Peyer's patch (tissue), 4 donors: ENCODE data around the gene CYP1A2. TPM values are rescaled to one million over a fixed set of nuclear protein-coding genes. Genes with fewer than 3 reads are reported as not detected.
"Not testable (repeated sequence)": the region's sequence is repeated elsewhere in the genome, so short reads cannot be mapped to it uniquely, and the experiment has no call there.

ENCODE experiments used
- DNase-seq, 3 donors: peaks; one replicate each; pipeline ENCODE4 v3.0.0-alpha.2; 2017 to 2019
- H3K27ac ChIP-seq, 4 donors: fragments of 200-600 bp; sonication (generic); one replicate each; pipeline ENCODE4 v1.5.1; 2016 to 2019
- H3K27me3 ChIP-seq, 2 donors: fragments of 200-600 bp; sonication (generic); one replicate each; pipeline ENCODE4 v1.5.1; 2019
- H3K36me3 ChIP-seq, 3 donors: fragments of 200-600 bp; sonication (generic); one replicate each; pipeline ENCODE4 v1.5.1; 2016 to 2019
- H3K4me1 ChIP-seq, 4 donors: fragments of 200-600 bp; sonication (generic); one replicate each; pipeline ENCODE4 v1.5.1; 2016 to 2019
- H3K4me3 ChIP-seq, 4 donors: fragments of 200-600 bp; sonication (generic); 1 replicate in 3 of 4; 2 replicates in 1 of 4; pipeline ENCODE4 v1.5.1; 2016 to 2019; ENCODE audit warnings: mild to moderate bottlenecking in 1 of 4
- H3K9me3 ChIP-seq, 4 donors: fragments of 200-600 bp; sonication (generic); one replicate each; pipeline ENCODE4 v1.5.1; 2016 to 2019; ENCODE audit warnings: mild to moderate bottlenecking in 1 of 4
- POLR2A ChIP-seq, 2 donors: fragments of 450-650 bp; IDR thresholded peaks; one replicate each; pipeline ENCODE4 v1.5.1; 2017; ENCODE audit warnings: antibody characterized with exemption in 2 of 2, mild to moderate bottlenecking in 2 of 2, moderate library complexity in 2 of 2
- total RNA-seq, 4 donors: library from RNA; depleted of rRNA; stranded (reverse); fragments of >200 nt; gene quantifications; one replicate each; pipeline ENCODE4 v1.1.0, GENCODE V29; 2016
- TF ChIP-seq, protein P1 (sequence below), 6 experiments: fragments of 450-650 bp in 4 of 6; fragments of 200-600 bp in 2 of 6; sonication (generic) in 1 of 6; IDR thresholded peaks; one replicate each; pipeline ENCODE4 v1.5.1; 2017 to 2019; ENCODE audit warnings: antibody characterized with exemption in 6 of 6, mild to moderate bottlenecking in 3 of 6, moderate library complexity in 1 of 6

Gene CYP1A2
- total RNA-seq, 4 donors from 2014 or later: not detected

- Histone ChIP-seq H3K4me3 (peak overlapping the region; percentile 83 to 98 (median 88)), H3K27ac (peak overlapping the region; percentile 85 to 99 (median 94)), H3K36me3 (no peaks in the 10 kb centered on the region), H3K27me3 (no peaks in the 10 kb centered on the region), H3K4me1 (peaks cover 18 to 87% (median 49%) of the 10 kb centered on the region in 4 donors), H3K9me3 (no peaks in the 10 kb centered on the region)
- DNase-seq: peak in 1 of 3 donors; percentile 52
- TF ChIP-seq, protein P1, sequence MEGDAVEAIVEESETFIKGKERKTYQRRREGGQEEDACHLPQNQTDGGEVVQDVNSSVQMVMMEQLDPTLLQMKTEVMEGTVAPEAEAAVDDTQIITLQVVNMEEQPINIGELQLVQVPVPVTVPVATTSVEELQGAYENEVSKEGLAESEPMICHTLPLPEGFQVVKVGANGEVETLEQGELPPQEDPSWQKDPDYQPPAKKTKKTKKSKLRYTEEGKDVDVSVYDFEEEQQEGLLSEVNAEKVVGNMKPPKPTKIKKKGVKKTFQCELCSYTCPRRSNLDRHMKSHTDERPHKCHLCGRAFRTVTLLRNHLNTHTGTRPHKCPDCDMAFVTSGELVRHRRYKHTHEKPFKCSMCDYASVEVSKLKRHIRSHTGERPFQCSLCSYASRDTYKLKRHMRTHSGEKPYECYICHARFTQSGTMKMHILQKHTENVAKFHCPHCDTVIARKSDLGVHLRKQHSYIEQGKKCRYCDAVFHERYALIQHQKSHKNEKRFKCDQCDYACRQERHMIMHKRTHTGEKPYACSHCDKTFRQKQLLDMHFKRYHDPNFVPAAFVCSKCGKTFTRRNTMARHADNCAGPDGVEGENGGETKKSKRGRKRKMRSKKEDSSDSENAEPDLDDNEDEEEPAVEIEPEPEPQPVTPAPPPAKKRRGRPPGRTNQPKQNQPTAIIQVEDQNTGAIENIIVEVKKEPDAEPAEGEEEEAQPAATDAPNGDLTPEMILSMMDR (IDR thresholded peaks at IDR 0.05): no peak
- TF ChIP-seq POLR2A (IDR thresholded peaks at IDR 0.05): no peak
These were observed 35.1 kb downstream of the CYP1A2 start for GRCh38 chr15:74783808-74784175.

- Histone ChIP-seq H3K27me3 (no peaks in the 10 kb centered on the region), H3K4me3 (peak overlapping the region; percentile 31 to 92 (median 84)), H3K27ac (peak overlapping the region; percentile 84 to 97 (median 88)), H3K36me3 (no peaks in the 10 kb centered on the region), H3K4me1 (peaks cover 18 to 88% (median 50%) of the 10 kb centered on the region in 4 donors), H3K9me3 (no peaks in the 10 kb centered on the region)
- peak in 1 of 3 donors; percentile 41 for DNase-seq
- TF ChIP-seq, protein P1 (IDR thresholded peaks at IDR 0.05): no peak
- TF ChIP-seq POLR2A (IDR thresholded peaks at IDR 0.05): no peak
These were observed 36.0 kb downstream of the CYP1A2 start for GRCh38 chr15:74784426-74785193.

GRCh38 chr15:74785194-74786032 lies 36.8 kb downstream of the CYP1A2 start:
- H3K36me3 ChIP-seq: no peaks in the 10 kb centered on the region
- peak overlapping the region; percentile 84 to 97 (median 88) for H3K27ac ChIP-seq
- peak overlapping the region; percentile 13 to 92 (median 53) for H3K4me3 ChIP-seq
- TF ChIP-seq, protein P1 (IDR thresholded peaks at IDR 0.05): no peak
- TF ChIP-seq POLR2A (IDR thresholded peaks at IDR 0.05): no peak
- H3K9me3 ChIP-seq: no peaks in the 10 kb centered on the region
- DNase-seq: no peak
- H3K4me1 ChIP-seq: peaks cover 19 to 88% (median 52%) of the 10 kb centered on the region in 4 donors
- no peaks in the 10 kb centered on the region for H3K27me3 ChIP-seq

- not testable (repeated sequence) for DNase-seq
- H3K4me1 ChIP-seq: peaks cover 23 to 88% (median 52%) of the 10 kb centered on the region in 4 donors
These were observed 37.4 kb downstream of the CYP1A2 start for GRCh38 chr15:74786081-74786480.

DNA sequence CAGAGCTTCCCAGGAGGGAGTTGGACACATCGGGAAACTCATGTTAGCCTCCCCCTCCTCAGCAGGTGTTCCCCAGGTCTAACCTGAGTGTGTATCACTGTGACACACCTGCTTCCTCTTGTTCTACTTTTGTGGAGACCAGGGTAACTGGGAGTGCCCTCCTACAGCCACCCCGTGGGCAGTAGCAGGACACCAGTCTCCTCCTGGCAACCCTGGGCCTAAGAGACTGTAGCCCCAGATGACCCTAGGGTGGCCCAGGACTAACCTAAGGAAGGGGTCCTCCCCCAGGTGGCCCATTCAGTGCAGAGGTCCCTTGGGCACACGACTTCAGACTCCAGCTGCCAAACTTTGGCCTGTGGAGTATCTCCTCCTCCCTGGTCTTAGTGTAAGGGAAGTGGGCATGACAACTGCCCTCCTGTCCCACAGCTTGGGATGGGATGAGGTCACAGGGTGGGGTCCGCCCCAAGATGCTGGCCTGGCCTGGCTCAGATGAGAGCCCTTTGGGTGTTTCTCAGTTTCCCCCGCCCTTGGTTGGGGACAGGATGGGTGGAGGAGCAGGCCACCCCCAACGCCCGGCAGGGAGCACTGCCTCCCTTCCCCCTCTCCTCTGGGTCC lies 38.0 kb downstream of the CYP1A2 start:
- Histone ChIP-seq H3K4me3 (peak overlapping the region in 3 of 4 donors; percentile 8 to 92 (median 10)), H3K27ac (peak overlapping the region; percentile 84 to 97 (median 88)), H3K4me1 (peaks cover 23 to 88% (median 54%) of the 10 kb centered on the region in 4 donors), H3K36me3 (no peaks in the 10 kb centered on the region), H3K9me3 (no peaks in the 10 kb centered on the region), H3K27me3 (no peaks in the 10 kb centered on the region)
- peak in 1 of 3 donors; percentile 51 for DNase-seq
- TF ChIP-seq, protein P1 (IDR thresholded peaks at IDR 0.05): no peak
- TF ChIP-seq POLR2A (IDR thresholded peaks at IDR 0.05): no peak

More at GRCh38 chr15:74786081-74786480, 37.4 kb downstream of the CYP1A2 start:
- H3K9me3 ChIP-seq, H3K27me3 ChIP-seq, H3K36me3 ChIP-seq: not testable (repeated sequence)
- Histone ChIP-seq H3K27ac (peak overlapping the region; percentile 84 to 97 (median 88)), H3K4me3 (peak overlapping the region in 3 of 4 donors; percentile 8 to 92 (median 10))
